ENCODE measurements around the gene SHMT2.

Gene SHMT2

DNA sequence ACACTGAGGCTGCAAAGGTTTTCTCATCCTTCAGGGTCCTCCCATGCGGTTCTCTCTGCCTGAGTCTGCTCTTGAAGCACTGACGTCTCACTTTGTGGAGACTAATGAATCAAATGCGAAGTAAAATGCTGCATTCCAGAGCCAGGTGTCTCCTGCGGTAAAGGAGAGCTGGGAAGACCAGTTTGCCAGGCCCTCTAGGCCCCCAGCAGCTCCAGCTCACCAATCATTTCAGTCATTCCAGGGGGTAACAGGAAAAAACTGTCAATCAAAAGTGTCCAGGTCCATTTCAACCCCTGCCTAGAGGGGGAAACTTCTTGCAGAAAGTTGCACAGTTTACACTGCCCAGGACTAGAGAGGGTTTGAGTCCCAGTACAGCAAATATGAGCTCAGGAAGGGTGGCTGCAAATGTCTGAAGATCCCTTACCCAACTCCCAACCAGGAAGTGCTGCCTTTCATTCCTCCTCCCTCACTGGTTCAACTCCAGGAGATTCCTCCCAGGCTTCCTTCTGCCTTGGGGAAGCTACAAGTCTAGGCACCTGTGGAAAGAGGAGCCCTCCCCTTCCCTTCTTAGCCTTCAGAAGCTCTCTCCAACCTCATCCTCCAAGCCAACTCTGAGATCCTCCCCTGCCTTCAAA, 15.6 kb upstream of the SHMT2 start:
- FAIRE-seq (no peak), DNase-seq (ENCODE audit: low spot score) (no peak)

DNA sequence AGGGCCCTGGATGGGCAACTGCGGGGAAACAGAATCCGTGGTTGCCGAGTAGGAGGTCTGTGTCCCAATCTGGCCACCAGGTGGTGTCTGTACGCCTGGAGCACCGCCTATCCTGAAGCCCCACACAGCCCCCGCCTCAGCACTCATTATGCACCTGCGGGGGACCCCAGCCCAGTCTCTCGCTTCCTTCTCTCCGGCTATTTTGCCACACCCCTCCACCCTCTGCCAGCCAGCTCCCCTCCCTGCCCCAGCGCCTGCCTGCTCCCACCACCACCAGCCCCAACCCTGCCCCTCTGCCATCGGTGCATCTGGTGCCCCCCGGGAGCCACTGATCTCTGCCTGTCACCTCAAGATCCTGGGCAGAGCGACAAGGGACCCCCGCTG, 15.1 kb upstream of the SHMT2 start:
- FAIRE-seq (no peak), DNase-seq (ENCODE audit: low spot score) (peak; percentile 31)

DNA sequence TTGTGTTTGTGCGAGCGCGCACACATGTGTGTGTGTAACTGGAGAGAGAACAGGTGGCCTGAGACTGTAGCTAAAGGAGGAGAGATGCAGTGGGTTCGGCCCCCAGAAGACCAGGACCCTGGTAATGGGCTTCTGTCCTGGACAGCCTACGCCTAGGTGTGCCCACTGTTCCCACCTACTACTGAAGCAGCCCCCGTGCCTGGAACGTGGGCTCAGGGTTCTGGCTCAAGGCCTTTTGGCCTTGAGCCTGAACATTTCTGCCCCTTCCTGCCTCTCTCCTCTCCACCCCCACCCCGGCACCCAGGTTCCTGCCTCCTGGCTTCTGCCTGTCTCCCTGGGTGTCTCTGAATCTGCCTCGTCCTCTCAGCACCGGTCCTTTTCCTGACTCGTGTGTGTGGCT, 14.4 kb upstream of the SHMT2 start:
- FAIRE-seq (no peak), DNase-seq (ENCODE audit: low spot score) (no peak)

DNA sequence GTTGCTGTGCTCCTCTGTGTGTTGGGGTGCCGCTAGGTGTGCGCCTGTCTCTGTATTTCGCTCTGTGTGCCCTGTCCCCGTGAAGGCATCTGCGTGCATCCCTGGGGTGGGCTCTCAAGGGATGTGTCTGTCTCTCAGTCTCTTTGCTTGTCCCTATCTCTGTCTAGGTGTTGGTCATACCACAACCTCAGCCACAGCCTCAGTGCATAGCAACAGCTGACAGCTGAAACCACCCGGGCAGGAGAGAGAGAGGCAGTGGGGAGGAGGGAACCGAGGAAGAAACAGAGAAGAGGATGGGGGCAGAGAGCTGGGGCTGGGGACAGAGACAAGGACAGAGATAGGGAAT, 13.9 kb upstream of the SHMT2 start:
- DNase-seq (ENCODE audit: low spot score) (no peak), FAIRE-seq (no peak)

- FAIRE-seq (no peak), DNase-seq (ENCODE audit: low spot score) (no peak)
Measured at GRCh38 chr12:57216014-57216911, 13.2 kb upstream of the SHMT2 start, which contains the start of gene NXPH4. Gene NXPH4 (plus strand): TSS chr12:57216794. CDS start chr12:57216970, 176 bp downstream.

GRCh38 chr12:57216921-57217879, 12.3 kb upstream of the SHMT2 start:
- DNase-seq (ENCODE audit: low spot score), result no peak
- no peak for FAIRE-seq

DNA sequence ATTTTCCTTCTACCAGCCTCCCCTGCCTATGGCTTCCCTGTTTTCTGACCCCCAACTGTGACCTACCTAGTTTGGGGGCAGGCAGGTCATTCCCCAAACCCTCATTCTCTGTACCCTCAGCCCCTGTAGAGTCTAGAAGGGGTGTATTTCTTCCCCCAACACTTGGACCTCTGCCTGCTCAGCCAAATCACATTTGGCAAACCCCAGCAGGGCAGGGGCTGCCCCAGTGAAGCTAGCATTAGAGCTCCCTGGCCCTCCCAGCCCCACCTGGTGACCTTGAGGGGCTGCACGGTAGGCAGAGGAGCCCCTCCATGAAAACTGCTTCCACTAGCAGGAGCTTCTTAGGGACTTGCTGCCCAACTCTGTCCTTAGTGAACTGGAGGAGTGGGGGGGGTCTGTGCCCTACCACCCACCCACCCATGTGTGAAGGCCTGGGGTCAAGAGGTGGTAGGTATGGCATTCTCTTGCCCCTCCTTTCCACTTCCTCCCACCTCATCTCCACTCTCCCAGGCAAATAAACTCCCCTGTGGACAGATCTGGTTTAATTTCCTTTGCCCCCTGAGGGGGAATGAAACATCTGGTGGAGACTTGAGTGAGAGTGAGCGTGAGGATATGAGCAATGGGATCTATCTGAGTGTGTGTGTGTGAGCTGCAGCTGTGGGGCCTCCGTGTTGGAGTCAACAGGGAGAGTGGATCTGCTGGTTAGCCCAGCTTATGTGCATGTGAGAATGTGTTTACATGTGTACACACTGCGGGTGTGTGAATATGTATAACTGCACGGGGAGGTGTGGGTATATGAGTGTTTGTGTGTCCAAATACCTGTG, 11.3 kb upstream of the SHMT2 start:
- DNase-seq (ENCODE audit: low spot score) (no peak), FAIRE-seq (no peak)

- DNase-seq (ENCODE audit: low spot score) (no peak), FAIRE-seq (no peak)
Measured at GRCh38 chr12:57219205-57219992, 10.1 kb upstream of the SHMT2 start.

GRCh38 chr12:57219993-57220754, 9.3 kb upstream of the SHMT2 start:
- DNase-seq (ENCODE audit: low spot score) (no peak), FAIRE-seq (no peak)

DNA sequence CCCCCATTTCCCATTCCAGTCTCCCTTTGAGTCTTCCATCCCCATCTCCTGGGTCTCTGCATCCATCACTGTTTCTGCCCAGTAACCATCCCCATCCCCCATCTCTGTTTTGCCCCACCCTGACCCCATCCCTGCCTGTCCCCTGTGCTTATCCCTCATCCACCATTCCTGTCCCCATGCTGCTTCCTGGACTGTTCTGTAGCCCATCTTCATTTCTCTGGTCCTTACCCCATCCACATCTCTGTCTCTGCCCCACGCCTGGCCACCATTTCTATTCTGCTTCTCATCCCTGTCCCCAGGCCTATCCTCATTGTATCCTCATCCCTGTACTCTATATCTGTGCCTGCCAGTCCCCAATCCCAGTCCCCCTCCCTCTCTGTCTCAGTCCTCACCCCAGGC, 8.7 kb upstream of the SHMT2 start:
- DNase-seq (ENCODE audit: low spot score) (no peak), FAIRE-seq (no peak)

DNA sequence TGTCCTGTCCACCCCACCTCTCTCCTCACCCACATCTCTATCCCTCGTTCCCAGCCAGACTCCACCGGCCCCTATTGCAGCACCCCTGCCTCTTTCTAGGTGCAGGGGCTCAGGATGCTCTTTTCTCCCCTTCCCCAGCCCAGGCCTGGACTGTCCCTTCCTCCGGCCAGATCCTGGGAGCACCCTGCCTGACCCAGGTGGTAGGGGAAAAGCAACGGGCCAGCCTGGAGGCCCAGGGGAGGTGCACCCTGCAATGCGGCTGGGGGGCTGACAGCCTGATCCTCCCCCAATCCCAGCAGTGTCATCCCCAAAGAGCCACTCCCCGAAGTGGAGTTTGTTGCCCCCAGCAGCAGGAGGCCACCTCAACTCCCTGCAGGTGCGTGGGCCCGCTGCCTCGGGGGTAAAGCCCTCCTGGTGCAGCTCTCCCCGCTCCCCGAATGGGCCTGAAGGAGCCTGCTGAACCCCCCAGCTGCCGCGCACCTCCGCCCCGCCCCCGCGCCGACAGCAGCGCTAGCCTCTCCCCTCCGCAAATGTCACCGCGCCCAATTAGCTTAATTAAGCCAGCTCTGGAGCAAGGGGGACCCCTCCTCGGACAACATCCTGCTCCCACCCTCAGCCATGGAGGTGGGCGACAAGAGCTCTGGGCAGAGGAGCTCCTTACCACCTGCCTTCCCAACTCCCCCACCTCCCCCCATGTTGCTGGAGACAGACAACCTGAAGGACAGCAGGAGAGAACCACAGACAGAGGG, 8.2 kb upstream of the SHMT2 start:
- no peak for DNase-seq (ENCODE audit: low spot score)
- FAIRE-seq, result no peak

DNA sequence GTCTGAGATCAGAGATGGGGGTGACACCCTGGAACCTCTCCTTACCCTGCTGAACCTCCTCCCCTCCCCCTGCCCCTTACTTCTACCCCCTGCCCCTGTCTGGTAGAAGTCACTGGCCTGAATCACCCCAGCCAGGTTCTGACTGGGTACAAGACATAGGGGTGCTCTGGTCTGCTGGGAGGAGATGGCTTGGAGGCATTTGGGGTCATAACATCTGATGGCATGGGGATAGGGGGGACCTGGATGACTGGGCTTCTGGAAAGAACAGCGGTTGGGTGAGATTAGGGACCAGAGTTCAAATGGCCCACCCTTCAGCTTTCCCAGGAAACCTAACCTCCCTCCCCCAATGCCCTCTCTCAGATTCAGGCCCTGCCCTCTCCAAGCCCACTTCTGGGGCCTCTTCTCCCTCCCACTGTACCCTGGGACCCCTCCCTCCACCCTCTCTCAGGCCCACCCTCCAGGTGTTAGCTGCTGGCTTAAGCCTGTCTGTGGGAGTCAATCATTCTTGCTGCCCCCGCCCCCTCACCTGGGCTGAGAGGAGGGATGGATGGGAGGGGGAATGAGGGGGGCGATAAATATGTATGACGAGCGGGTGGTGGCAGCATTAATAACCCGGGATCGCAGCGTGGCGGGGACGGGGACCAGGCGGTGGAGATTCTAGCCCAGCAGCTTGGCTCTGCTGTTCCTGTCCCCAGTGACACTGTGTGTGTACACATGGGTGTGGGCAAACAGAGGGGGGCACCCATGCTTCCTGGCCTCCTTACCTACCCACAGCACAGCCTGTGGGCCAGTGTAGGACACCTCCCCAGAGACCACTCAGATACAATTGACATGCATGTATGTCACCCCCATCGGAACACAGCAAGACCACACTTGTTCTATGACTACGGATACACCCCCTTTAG, 7.0 kb upstream of the SHMT2 start:
- no peak for DNase-seq (ENCODE audit: low spot score)
- FAIRE-seq, result no peak

DNA sequence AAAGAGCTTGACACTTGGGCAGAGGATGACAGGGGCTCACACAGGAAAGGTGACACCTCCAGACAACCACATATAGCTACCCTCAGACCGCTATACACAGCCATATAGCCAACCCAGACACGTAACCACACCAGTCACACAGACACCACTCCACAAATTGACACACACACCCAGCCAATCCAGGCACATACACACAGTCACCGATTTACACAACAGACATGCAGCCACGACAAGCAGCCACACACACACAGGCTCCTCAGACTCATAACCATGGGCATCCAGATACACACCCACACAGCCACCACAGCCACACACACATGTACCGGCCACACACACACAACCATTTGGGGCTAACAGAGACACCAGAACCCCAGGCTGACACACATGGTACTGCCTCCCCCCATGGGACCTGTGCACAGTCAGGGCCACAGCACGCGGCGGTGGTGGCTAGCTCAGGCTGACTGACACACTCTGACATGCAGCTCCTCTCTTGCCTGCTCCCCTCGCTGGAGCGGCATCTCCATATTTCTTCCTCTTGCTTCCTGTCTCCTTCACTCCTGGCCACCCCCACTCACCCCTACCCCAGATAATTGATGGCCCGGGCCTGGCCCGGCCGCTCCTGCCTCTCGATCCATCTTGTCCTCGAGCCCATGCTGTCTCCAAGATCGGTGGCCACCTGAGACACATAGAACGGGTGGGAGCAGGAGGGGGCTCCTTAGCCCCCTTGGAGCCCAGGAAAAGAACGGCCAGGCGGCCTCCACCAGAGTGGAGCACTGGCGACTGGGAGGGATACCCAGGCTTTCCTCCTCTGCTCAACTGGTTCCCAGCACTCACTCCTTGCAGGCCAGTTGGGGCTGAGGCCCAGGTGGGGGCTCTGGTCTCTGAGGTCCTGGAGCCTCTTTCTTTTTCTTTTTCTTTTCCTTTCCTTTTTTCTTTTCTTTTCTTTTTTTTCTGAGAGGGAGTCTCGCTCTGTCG, 6.0 kb upstream of the SHMT2 start:
- DNase-seq (ENCODE audit: low spot score) (no peak), FAIRE-seq (no peak)

GRCh38 chr12:57224278-57224972, 5.1 kb upstream of the SHMT2 start:
- FAIRE-seq (no peak), DNase-seq (ENCODE audit: low spot score) (no peak)

- FAIRE-seq (no peak), DNase-seq (ENCODE audit: low spot score) (no peak)
Measured at GRCh38 chr12:57224973-57225679, 4.4 kb upstream of the SHMT2 start.
